Keratinocyte (primary cell): ENCODE measurements around the gene THOC6.

Source experiments
- EZH2 ChIP-seq: IDR thresholded peaks from one replicate; pipeline ENCODE4 v1.6.1; 2012; ENCODE audit warnings: inconsistent platforms, mild to moderate bottlenecking, low read length, moderate library complexity
- TF ChIP-seq, protein P1 (sequence below), 3 experiments: IDR thresholded peaks in 1 of 3; conservative IDR thresholded peaks in 1 of 3; optimal IDR thresholded peaks in 1 of 3; 2 replicates in 2 of 3; 3 replicates in 1 of 3; pipeline versions ENCODE3 to v1.5.1; 2011; ENCODE audit warnings: low read length in 3 of 3, mild to moderate bottlenecking in 3 of 3, moderate library complexity in 2 of 3, control low read depth in 1 of 3, inconsistent platforms in 1 of 3; ENCODE audit not compliant: insufficient read depth in 2 of 3; ENCODE audit errors: extremely low read depth in 1 of 3

- TF ChIP-seq, protein P1, sequence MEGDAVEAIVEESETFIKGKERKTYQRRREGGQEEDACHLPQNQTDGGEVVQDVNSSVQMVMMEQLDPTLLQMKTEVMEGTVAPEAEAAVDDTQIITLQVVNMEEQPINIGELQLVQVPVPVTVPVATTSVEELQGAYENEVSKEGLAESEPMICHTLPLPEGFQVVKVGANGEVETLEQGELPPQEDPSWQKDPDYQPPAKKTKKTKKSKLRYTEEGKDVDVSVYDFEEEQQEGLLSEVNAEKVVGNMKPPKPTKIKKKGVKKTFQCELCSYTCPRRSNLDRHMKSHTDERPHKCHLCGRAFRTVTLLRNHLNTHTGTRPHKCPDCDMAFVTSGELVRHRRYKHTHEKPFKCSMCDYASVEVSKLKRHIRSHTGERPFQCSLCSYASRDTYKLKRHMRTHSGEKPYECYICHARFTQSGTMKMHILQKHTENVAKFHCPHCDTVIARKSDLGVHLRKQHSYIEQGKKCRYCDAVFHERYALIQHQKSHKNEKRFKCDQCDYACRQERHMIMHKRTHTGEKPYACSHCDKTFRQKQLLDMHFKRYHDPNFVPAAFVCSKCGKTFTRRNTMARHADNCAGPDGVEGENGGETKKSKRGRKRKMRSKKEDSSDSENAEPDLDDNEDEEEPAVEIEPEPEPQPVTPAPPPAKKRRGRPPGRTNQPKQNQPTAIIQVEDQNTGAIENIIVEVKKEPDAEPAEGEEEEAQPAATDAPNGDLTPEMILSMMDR (optimal IDR thresholded peaks at IDR 0.05 in 1 of 3, IDR thresholded peaks at IDR 0.05 in 1 of 3, conservative IDR thresholded peaks at IDR 0.05 in 1 of 3; ENCODE audit: extremely low read depth in 1 of 3, insufficient read depth in 2 of 3, low read length in 3 of 3) = no peak
- TF ChIP-seq EZH2 = no peak
Measured at GRCh38 chr16:3026003-3026378, 2.2 kb downstream of the THOC6 start.
